Retinal pigment epithelial cell (primary cell): ENCODE measurements around the gene OR8G5.
"Not testable (repeated sequence)": the region's sequence is repeated elsewhere in the genome, so short reads cannot be mapped to it uniquely, and the experiment has no call there.

ENCODE experiments used
- DNase-seq: peaks from one replicate; pipeline ENCODE4 v3.0.0-alpha.2; 2010; ENCODE audit warnings: low read depth
- H3K4me3 ChIP-seq: 2 replicates; pipeline ENCODE4 v1.5.1; 2011; ENCODE audit warnings: mild to moderate bottlenecking, low read length, control low read depth, moderate library complexity
- TF ChIP-seq, protein P1 (sequence below): conservative IDR thresholded peaks from 2 replicates; pipeline ENCODE4 v1.5.1; 2011; ENCODE audit warnings: low read depth, low read length, control low read depth, inconsistent platforms

Gene OR8G5

DNA sequence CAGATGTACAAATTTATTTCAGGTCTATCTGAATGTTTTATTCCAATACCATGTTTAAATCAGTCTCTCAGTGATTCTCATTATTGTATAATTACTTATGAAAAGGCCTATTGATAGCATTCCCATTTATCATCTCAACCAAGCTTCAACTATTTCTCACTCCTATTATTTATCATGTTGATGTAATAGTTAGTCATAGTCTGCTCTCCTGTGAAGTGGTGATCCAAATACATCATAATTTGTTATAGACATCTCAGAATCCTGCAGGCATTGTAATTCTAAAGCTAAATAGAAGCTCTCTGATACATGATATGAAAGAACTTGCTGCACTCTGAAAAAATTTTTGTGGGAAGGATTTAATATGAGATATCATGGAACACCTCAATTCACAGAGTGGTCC lies 37.0 kb upstream of the OR8G5 start:
- DNase-seq = no peak
- TF ChIP-seq, protein P1, sequence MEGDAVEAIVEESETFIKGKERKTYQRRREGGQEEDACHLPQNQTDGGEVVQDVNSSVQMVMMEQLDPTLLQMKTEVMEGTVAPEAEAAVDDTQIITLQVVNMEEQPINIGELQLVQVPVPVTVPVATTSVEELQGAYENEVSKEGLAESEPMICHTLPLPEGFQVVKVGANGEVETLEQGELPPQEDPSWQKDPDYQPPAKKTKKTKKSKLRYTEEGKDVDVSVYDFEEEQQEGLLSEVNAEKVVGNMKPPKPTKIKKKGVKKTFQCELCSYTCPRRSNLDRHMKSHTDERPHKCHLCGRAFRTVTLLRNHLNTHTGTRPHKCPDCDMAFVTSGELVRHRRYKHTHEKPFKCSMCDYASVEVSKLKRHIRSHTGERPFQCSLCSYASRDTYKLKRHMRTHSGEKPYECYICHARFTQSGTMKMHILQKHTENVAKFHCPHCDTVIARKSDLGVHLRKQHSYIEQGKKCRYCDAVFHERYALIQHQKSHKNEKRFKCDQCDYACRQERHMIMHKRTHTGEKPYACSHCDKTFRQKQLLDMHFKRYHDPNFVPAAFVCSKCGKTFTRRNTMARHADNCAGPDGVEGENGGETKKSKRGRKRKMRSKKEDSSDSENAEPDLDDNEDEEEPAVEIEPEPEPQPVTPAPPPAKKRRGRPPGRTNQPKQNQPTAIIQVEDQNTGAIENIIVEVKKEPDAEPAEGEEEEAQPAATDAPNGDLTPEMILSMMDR = no peak
- no peak overlapping the region for H3K4me3 ChIP-seq

DNA sequence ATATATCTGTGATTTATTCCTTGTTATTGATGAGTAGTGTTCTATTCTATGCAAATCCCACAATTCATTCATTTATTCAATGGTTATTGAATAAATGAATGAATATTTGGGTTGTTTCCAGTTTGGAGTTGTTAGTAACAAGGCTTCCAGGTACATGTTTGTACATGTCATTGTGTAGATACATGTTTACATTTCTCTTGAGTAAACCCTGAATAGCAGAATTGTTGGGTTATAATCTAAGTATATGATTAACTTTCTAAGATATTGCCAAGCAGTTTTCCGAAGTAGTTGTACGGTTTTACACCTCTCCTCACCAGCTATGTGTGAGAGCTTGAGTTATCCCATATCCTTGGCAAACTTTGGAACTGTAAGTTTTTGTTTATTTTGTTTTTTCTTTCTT lies 33.8 kb upstream of the OR8G5 start:
- no peak for DNase-seq
- no peak overlapping the region for H3K4me3 ChIP-seq
- TF ChIP-seq, protein P1 = no peak

- not testable (repeated sequence) for H3K4me3 ChIP-seq, DNase-seq
These were observed 31.4 kb upstream of the OR8G5 start for GRCh38 chr11:124224618-124225423.

DNA sequence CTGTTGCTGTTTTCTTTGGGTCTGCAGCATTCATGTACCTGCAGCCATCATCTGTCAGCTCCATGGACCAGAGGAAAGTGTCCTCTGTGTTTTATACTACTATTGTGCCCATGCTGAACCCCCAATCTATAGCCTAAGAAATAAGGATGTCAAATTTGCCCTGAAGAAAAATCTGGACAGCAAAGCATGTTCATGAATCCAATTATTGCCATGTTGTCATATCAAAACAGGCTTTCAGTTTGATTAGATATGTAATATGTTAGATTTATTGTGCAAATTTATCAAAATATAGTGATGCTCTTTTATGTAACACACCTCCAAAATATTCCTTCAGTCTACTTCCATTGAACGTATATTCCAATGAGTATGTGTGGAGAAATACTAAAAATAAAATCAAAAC lies 30.7 kb upstream of the OR8G5 start:
- DNase-seq = no peak
- TF ChIP-seq, protein P1 = no peak
- H3K4me3 ChIP-seq = no peak overlapping the region

- TF ChIP-seq, protein P1 = no peak
- H3K4me3 ChIP-seq = no peak overlapping the region
- DNase-seq = no peak
These were observed 22.8 kb upstream of the OR8G5 start for GRCh38 chr11:124233376-124233775.

GRCh38 chr11:124238512-124238911 lies 17.7 kb upstream of the OR8G5 start:
- no peak for DNase-seq
- TF ChIP-seq, protein P1 = no peak
- H3K4me3 ChIP-seq = no peak overlapping the region

DNA sequence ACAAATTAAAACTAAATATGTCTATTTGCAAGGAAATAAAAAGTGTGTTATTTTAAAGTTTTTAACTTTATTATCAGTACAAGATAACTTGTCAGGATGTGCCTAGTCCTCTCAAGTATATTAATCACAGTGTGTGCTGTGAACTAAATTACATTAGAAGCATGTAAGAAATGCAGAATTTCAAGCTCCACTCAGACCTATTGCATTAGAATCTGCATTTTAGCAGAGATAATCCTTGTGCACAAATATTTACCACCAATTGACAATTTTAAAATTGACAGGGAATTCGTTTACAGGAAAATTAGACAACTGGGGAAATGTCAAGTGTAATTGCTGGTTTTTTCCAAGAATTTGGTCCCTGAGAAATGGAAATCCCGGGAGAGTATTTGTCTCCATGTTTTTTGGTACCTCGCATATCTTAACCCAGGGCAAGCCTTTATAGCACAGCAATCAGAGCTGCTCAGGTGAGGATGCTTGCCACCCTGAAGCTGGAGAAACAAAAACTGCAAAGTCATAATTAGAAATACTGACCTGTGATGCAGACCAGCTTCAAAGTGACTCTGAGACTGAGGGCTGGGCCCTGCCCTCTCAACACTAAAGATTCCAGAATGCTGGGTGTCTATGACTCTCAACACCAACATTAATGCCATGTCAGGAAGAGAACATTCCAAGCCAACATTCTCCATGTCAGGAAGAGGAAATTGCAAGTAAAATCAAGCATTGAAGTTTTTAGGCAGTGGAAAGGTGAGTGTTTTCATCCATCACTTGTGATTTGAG lies 15.4 kb upstream of the OR8G5 start, which contains the start of gene OR8G1:
Gene OR8G1, plus strand, starts transcription at position 475 of the 777 bp plus-strand sequence. CDS start 8,581 bp downstream, outside the sequence.
- TF ChIP-seq, protein P1 = no peak
- DNase-seq = no peak
- no peak within 1 kb of the TSS for H3K4me3 ChIP-seq

DNA sequence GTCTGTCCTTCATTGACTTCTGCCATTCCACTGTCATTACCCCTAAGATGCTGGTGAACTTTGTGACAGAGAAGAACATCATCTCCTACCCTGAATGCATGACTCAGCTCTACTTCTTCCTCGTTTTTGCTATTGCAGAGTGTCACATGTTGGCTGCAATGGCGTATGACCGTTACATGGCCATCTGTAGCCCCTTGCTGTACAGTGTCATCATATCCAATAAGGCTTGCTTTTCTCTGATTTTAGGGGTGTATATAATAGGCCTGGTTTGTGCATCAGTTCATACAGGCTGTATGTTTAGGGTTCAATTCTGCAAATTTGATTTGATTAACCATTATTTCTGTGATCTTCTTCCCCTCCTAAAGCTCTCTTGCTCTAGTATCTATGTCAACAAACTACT lies 6.3 kb upstream of the OR8G5 start:
- DNase-seq, H3K4me3 ChIP-seq: not testable (repeated sequence)

DNA sequence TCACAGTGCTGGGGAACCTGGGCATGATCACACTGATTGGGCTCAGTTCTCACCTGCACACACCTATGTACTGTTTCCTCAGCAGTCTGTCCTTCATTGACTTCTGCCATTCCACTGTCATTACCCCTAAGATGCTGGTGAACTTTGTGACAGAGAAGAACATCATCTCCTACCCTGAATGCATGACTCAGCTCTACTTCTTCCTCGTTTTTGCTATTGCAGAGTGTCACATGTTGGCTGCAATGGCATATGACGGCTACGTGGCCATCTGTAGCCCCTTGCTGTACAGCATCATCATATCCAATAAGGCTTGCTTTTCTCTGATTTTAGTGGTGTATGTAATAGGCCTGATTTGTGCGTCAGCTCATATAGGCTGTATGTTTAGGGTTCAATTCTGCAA lies 8.9 kb downstream of the OR8G5 start:
- not testable (repeated sequence) for H3K4me3 ChIP-seq, DNase-seq

DNA sequence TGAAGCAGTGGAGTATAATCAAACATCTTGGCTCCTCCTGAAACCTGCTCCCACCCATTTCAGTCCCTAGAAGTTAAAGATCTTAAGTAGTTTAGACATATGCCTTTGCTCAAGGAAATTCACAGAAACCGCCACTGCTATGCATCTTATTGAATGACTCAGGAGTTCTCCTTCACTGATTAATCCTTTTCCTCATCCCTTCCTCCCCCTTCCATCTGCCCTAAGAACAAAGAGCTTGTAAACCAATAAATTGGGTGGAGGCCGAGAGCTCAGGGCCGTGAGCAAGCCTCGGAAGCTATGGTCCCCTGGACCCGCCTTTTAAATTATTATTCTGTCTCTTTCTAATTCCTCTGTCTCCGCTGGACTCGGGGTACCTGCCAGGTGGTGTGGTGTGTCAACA lies 14.7 kb downstream of the OR8G5 start:
- H3K4me3 ChIP-seq = not testable (repeated sequence)
- peak; percentile 77 for DNase-seq
